SK-N-SH (cell line): Measurements from ENCODE around the gene HEBP1. TPM values are rescaled to one million over a fixed set of nuclear protein-coding genes. Genes with fewer than 3 reads are reported as not detected.

ENCODE experiments used
- CTCF ChIA-PET: fragments of 300-600, 350-600 bp; formaldehyde crosslinking; extraction: SDS; loops from one replicate; lab custom pipeline; 2021; lab: Yijun Ruan, JAX
- POLR2A ChIA-PET: fragments of 350-600 bp; sonication (Branson Sonifier 250); formaldehyde crosslinking; extraction: SDS; loops from one replicate; lab custom pipeline; 2020; ENCODE audit warnings: antibody characterized with exemption, inconsistent platforms; lab: Yijun Ruan, JAX
- DNase-seq: peaks from one replicate; pipeline ENCODE4 v3.0.0; 2012
- H2AFZ ChIP-seq: fragments of 200-600 bp; sonication (generic); 2 replicates; pipeline ENCODE4 v1.8.1; 2016; ENCODE audit warnings: antibody characterized with exemption, mild to moderate bottlenecking, low read depth
- H3F3A ChIP-seq: fragments of 200-600 bp; sonication (generic); replicated peaks from 2 replicates; pipeline ENCODE3; 2016; ENCODE audit warnings: antibody characterized with exemption, mild to moderate bottlenecking; ENCODE audit not compliant: insufficient read depth
- H3K27ac ChIP-seq, 2 experiments: fragments of 200-500 bp in 1 of 2; fragments of 200-600 bp in 1 of 2; sonication (Bioruptor generic) in 1 of 2; sonication (generic), shearing (Covaris generic) in 1 of 2; 2 replicates each; pipeline versions ENCODE4 v1.5.1 to v1.6.1; 2014 to 2016; ENCODE audit warnings: low read depth in 2 of 2, inconsistent platforms in 1 of 2, low read length in 1 of 2, mild to moderate bottlenecking in 1 of 2, mixed read lengths in 1 of 2
- H3K27me3 ChIP-seq: fragments of 200-600 bp; sonication (generic), shearing (Covaris generic); 2 replicates; pipeline ENCODE4 v1.6.1; 2016; ENCODE audit warnings: mixed run types; ENCODE audit not compliant: insufficient read depth
- H3K36me3 ChIP-seq, 2 experiments: fragments of 200-500 bp in 1 of 2; fragments of 200-600 bp in 1 of 2; sonication (Bioruptor generic) in 1 of 2; sonication (generic) in 1 of 2; replicated peaks in 1 of 2; 2 replicates each; pipeline versions ENCODE3 to v1.5.1; 2014 to 2016; ENCODE audit warnings: low read length in 1 of 2, mild to moderate bottlenecking in 1 of 2; ENCODE audit not compliant: insufficient read depth in 2 of 2, control insufficient read depth in 1 of 2
- H3K4me1 ChIP-seq, 2 experiments: fragments of 200-500 bp in 1 of 2; fragments of 200-600 bp in 1 of 2; sonication (Bioruptor generic) in 1 of 2; sonication (generic), shearing (Covaris generic) in 1 of 2; 2 replicates each; pipeline versions ENCODE4 v1.5.1 to v1.6.1; 2014 to 2016; ENCODE audit warnings: low read depth in 1 of 2, low read length in 1 of 2, mixed run types in 1 of 2; ENCODE audit not compliant: insufficient read depth in 2 of 2, control insufficient read depth in 1 of 2
- H3K4me2 ChIP-seq: fragments of 200-600 bp; sonication (generic), shearing (Covaris generic); 2 replicates; pipeline ENCODE4 v1.6.1; 2017; ENCODE audit warnings: mixed run types
- H3K4me3 ChIP-seq, 2 experiments: fragments of 200-500 bp in 1 of 2; fragments of 200-600 bp in 1 of 2; sonication (Bioruptor generic) in 1 of 2; sonication (generic), shearing (Covaris generic) in 1 of 2; 2 replicates each; pipeline versions ENCODE4 v1.5.1 to v1.8.1; 2014 to 2016; ENCODE audit warnings: low read depth in 2 of 2, inconsistent platforms in 1 of 2, low read length in 1 of 2, mild to moderate bottlenecking in 1 of 2, mixed read lengths in 1 of 2, moderate library complexity in 1 of 2
- H3K79me2 ChIP-seq: fragments of 200-600 bp; sonication (generic); 2 replicates; pipeline ENCODE4 v1.8.1; 2017; ENCODE audit warnings: mild to moderate bottlenecking; ENCODE audit not compliant: insufficient read depth
- H3K9ac ChIP-seq: fragments of 200-600 bp; sonication (generic); 2 replicates; pipeline ENCODE4 v1.6.1; 2017; ENCODE audit warnings: mixed run types
- H3K9me2 ChIP-seq: fragments of 200-600 bp; sonication (generic); 2 replicates; pipeline ENCODE4 v1.6.1; 2017; ENCODE audit warnings: mixed run types
- H3K9me3 ChIP-seq: fragments of 200-600 bp; sonication (generic); 2 replicates; pipeline ENCODE4 v1.6.1; 2017; ENCODE audit warnings: mixed run types, mild to moderate bottlenecking, moderate library complexity
- H4K20me1 ChIP-seq: fragments of 200-600 bp; sonication (generic); 2 replicates; pipeline ENCODE4 v1.6.1; 2017; ENCODE audit warnings: mild to moderate bottlenecking, mixed run types; ENCODE audit not compliant: insufficient read depth
- CHD2 ChIP-seq: fragments of 150-350 bp; IDR thresholded peaks from 2 replicates; pipeline ENCODE4 v1.6.1; 2018; ENCODE audit warnings: low read length; ENCODE audit not compliant: partially characterized antibody
- CTCF ChIP-seq: fragments of 200-600 bp; sonication (generic); IDR thresholded peaks from 2 replicates; pipeline ENCODE4 v1.6.1; 2017; ENCODE audit warnings: antibody characterized with exemption, mild to moderate bottlenecking, moderate library complexity
- FOXJ3 ChIP-seq: sonication (generic); formaldehyde crosslinking; IDR thresholded peaks from 2 replicates; pipeline ENCODE4 v1.5.1; 2020; ENCODE audit warnings: mild to moderate bottlenecking, missing genetic modification reagents
- FOXM1 ChIP-seq: IDR thresholded peaks from 2 replicates; pipeline ENCODE4 v1.4.0; 2012; ENCODE audit warnings: low read depth, mild to moderate bottlenecking
- GABPA ChIP-seq: IDR thresholded peaks from 2 replicates; pipeline ENCODE4 v1.4.0; 2012; ENCODE audit warnings: low read depth, mild to moderate bottlenecking
- GATA2 ChIP-seq: sonication (generic); formaldehyde crosslinking; IDR thresholded peaks from 2 replicates; pipeline ENCODE4 v1.5.0; 2020; ENCODE audit warnings: mild to moderate bottlenecking, missing genetic modification reagents
- IRF3 ChIP-seq: fragments of 150-350 bp; IDR thresholded peaks from 2 replicates; pipeline ENCODE4 v1.6.1; 2016; ENCODE audit warnings: mild to moderate bottlenecking, low read depth, low read length
- JUND ChIP-seq: IDR thresholded peaks from 2 replicates; pipeline ENCODE4 v1.4.0; 2012
- MAX ChIP-seq: IDR thresholded peaks from 2 replicates; pipeline ENCODE4 v1.4.0; 2012; ENCODE audit warnings: low read depth
- MEF2A ChIP-seq: IDR thresholded peaks from 2 replicates; pipeline ENCODE4 v1.4.0; 2012; ENCODE audit warnings: low read depth, borderline replicate concordance
- NFIC ChIP-seq: IDR thresholded peaks from 2 replicates; pipeline ENCODE4 v1.4.0; 2012; ENCODE audit warnings: borderline replicate concordance
- RCOR1 ChIP-seq: fragments of 150-350 bp; IDR thresholded peaks from 2 replicates; pipeline ENCODE4 v1.6.1; 2017; ENCODE audit warnings: antibody characterized with exemption, low read length
- SIN3A ChIP-seq: IDR thresholded peaks from 2 replicates; pipeline ENCODE4 v1.6.1; 2012; ENCODE audit warnings: low read depth, mild to moderate bottlenecking, low read length, moderate library complexity, borderline replicate concordance
- SMC3 ChIP-seq: IDR thresholded peaks from 2 replicates; pipeline ENCODE4 v1.6.1; 2012; ENCODE audit warnings: low read depth, low read length, improper control_type of control experiment
- TAF1 ChIP-seq: IDR thresholded peaks from 2 replicates; pipeline ENCODE4 v1.6.1; 2012; ENCODE audit warnings: low read depth, mild to moderate bottlenecking, low read length, moderate library complexity, borderline replicate concordance
- TCF12 ChIP-seq: IDR thresholded peaks from 2 replicates; pipeline ENCODE4 v1.4.0; 2012
- USF1 ChIP-seq: IDR thresholded peaks from 2 replicates; pipeline ENCODE4 v1.4.0; 2012; ENCODE audit warnings: low read depth, borderline replicate concordance
- USF2 ChIP-seq: fragments of 150-350 bp; IDR thresholded peaks from 2 replicates; pipeline ENCODE4 v1.6.1; 2017; ENCODE audit warnings: antibody characterized with exemption, low read length, low read depth, borderline replicate concordance
- ZBTB33 ChIP-seq: IDR thresholded peaks from 2 replicates; pipeline ENCODE4 v1.4.0; 2012; ENCODE audit warnings: low read depth, borderline replicate concordance
- WGBS: methylation state at CpG from one replicate; pipeline ENCODE4 v1.1.6; 2017; ENCODE audit warnings: low lambda C conversion rate; 5-methylcytosine and 5-hydroxymethylcytosine counted together
- polyA plus RNA-seq, 3 experiments: library from polyadenylated mRNA; depleted of rRNA; stranded (reverse); fragments of >200 nt; gene quantifications; 2 replicates each; pipeline ENCODE4 v1.2.3, GENCODE V29; 2012

Gene HEBP1
- polyA plus RNA-seq, 1 of the 3 experiments (the other 2 are of a cell fraction): 17.9 TPM

- WGBS: 94% methylated on average over 4 of the region's 4 CpGs
- peaks cover 6 to 18% of the 10 kb centered on the region in 2 experiments; a peak in 3 of 4 replicates for H3K4me1 ChIP-seq
- no peaks in the 10 kb centered on the region for H3K36me3 ChIP-seq
- CTCF ChIA-PET: interaction anchor here (2.3 kb wide), 1 partner anchor 82 kb away, joined by 7 read pairs; no protein-coding TSS in a partner anchor
- TF ChIP-seq ZBTB33 (no peak), FOXJ3 (no peak), TAF1 (no peak), JUND (no peak), SMC3 (no peak)
- TF ChIP-seq, all 33 proteins: peak for 0
- no peaks in the 10 kb centered on the region for H3K9me3 ChIP-seq
- peaks cover 38% of the 10 kb centered on the region for H3K79me2 ChIP-seq
- peaks cover 9% of the 10 kb centered on the region for H3F3A ChIP-seq
- no peak overlapping the region for H3K9ac ChIP-seq
- POLR2A ChIA-PET: no interaction called here
- no peaks in the 10 kb centered on the region for H4K20me1 ChIP-seq
- H3K4me2 ChIP-seq: peak overlapping the region; percentile 97; the same call in 1 of the 2 replicates
- H2AFZ ChIP-seq: no peak overlapping the region
- no peak overlapping the region for H3K27ac ChIP-seq
- no peaks in the 10 kb centered on the region for H3K9me2 ChIP-seq
- H3K4me3 ChIP-seq: no peak overlapping the region
- DNase-seq: no peak
- H3K27me3 ChIP-seq: no peaks in the 10 kb centered on the region
Measured at GRCh38 chr12:12998248-12998647, 1.8 kb downstream of the HEBP1 start.

GRCh38 chr12:12997734-12998133 is 2.3 kb downstream of the HEBP1 start:
- Histone ChIP-seq H4K20me1 (no peaks in the 10 kb centered on the region), H3K4me3 (no peak overlapping the region), H2AFZ (no peak overlapping the region), H3K79me2 (peaks cover 38% of the 10 kb centered on the region), H3K4me1 (peaks cover 6 to 18% of the 10 kb centered on the region in 2 experiments; a peak in 3 of 4 replicates), H3K27ac (no peak overlapping the region), H3K9me3 (no peaks in the 10 kb centered on the region), H3K27me3 (no peaks in the 10 kb centered on the region), H3F3A (peaks cover 10% of the 10 kb centered on the region), H3K4me2 (no peak overlapping the region), H3K9ac (no peak overlapping the region), H3K9me2 (no peaks in the 10 kb centered on the region), H3K36me3 (no peaks in the 10 kb centered on the region)
- TF ChIP-seq ZBTB33: no peak
- no peak for TF ChIP-seq FOXJ3
- no peak for TF ChIP-seq USF2
- no peak for TF ChIP-seq CTCF
- no peak for TF ChIP-seq GATA2 (CRISPR knock-in tag)
- no peak for TF ChIP-seq NFIC
- TF ChIP-seq IRF3: no peak
- no peak for TF ChIP-seq TCF12
- TF ChIP-seq SIN3A: no peak
- TF ChIP-seq FOXM1: no peak
- TF ChIP-seq USF1: no peak
- TF ChIP-seq GABPA: no peak
- TF ChIP-seq CHD2: no peak
- no peak for TF ChIP-seq MAX
- TF ChIP-seq RCOR1: no peak
- no peak for TF ChIP-seq MEF2A
- 57% methylated on average over 2 of the region's 2 CpGs for WGBS
- CTCF ChIA-PET: interaction anchor here (1.7 to 2.3 kb wide), 2 partner anchors 13 to 81 kb away, joined by 7 read pairs; no protein-coding TSS in a partner anchor
- no peak for DNase-seq
- POLR2A ChIA-PET: no interaction called here
